ENCODE measurements around the gene ARL4A. TPM values are rescaled to one million over a fixed set of nuclear protein-coding genes. Genes with fewer than 3 reads are reported as not detected.

ARL4A gene
- total and polyA plus RNA-seq, 9 of the 15 experiments (the other 6 are each of a cell fraction or from before 2014, with no cell fraction given), result 118 to 688 (median 172) TPM

DNA sequence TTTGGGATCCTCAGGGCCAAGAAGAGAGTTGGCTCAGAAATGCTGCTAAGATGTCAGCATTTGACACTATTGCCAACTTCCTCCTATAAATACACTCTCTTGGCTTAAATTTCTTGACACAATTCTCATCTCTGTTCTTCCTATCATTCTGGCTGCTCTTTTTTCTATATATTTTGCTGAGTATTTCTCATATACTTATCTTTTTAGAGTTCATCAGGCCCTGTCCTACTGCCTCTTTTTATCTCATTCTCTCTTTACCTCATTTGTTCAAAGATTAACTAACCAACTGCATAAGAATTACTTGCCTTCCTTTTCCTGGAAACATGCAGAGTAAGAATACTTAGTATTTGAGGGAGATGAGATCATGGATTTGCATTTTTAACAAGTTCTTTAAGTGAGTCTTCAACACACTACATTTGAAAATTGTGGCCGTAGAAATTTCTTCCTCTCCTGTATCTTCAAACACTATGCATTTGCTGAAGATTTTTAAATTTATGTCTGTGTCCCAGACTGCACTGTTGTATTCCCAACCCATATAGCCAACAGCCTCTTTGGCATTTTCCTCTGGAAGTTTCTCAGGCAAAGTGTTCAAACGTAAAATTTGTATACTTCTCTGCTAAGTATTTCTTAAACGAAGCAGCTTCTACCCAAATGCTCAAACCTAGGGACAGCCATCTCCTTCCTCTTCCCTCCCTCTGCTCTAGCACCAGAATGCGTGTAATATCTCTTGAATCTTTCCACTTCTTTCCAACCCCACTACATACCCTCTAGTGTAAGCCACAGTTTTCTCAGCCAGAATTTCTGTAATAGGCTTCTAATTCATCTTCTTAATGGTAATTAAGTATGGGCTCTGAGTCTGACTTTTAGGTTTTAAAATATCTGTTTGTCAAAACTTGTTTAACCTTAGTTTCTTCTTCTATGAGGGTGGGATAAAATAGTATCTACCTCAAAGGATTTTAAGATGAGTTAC lies 35.5 kb downstream of the ARL4A start (continued):
- TF ChIP-seq JUN (IDR thresholded peaks at IDR 0.05; ENCODE audit: borderline replicate concordance, low read depth, low read length) (no peak), JUN (CRISPR knock-in tag; IDR thresholded peaks at IDR 0.05; ENCODE audit: borderline replicate concordance) (no peak), ZNF175 (CRISPR knock-in tag; IDR thresholded peaks at IDR 0.05; ENCODE audit: low read depth) (peak; percentile 7), NFE2 (IDR thresholded peaks at IDR 0.05; ENCODE audit: low read depth) (peak; percentile 56), EP400 (IDR thresholded peaks at IDR 0.05) (peak; percentile 50), KLF6 (CRISPR knock-in tag; IDR thresholded peaks at IDR 0.05; ENCODE audit: borderline replicate concordance) (peak; percentile 15; the same call in 1 of the 2 replicates), STAT5A (IDR thresholded peaks at IDR 0.05; ENCODE audit: borderline replicate concordance, low read length) (peak; percentile 87), ZNF197 (CRISPR knock-in tag; IDR thresholded peaks at IDR 0.05; ENCODE audit: low read depth) (peak; percentile 67; the same call in 1 of the 2 replicates), FOXM1 (IDR thresholded peaks at IDR 0.05; ENCODE audit: low read depth) (peak; percentile 29; the same call in 1 of the 2 replicates), FOXM1 (CRISPR knock-in tag; IDR thresholded peaks at IDR 0.05; ENCODE audit: low read depth) (no peak), EP300 (IDR thresholded peaks at IDR 0.05; ENCODE audit: low read length) (peak; percentile 94)
- TF ChIP-seq, protein P1, sequence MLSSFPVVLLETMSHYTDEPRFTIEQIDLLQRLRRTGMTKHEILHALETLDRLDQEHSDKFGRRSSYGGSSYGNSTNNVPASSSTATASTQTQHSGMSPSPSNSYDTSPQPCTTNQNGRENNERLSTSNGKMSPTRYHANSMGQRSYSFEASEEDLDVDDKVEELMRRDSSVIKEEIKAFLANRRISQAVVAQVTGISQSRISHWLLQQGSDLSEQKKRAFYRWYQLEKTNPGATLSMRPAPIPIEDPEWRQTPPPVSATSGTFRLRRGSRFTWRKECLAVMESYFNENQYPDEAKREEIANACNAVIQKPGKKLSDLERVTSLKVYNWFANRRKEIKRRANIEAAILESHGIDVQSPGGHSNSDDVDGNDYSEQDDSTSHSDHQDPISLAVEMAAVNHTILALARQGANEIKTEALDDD (IDR thresholded peaks at IDR 0.05), result peak; percentile 73
- TF ChIP-seq, protein P2, sequence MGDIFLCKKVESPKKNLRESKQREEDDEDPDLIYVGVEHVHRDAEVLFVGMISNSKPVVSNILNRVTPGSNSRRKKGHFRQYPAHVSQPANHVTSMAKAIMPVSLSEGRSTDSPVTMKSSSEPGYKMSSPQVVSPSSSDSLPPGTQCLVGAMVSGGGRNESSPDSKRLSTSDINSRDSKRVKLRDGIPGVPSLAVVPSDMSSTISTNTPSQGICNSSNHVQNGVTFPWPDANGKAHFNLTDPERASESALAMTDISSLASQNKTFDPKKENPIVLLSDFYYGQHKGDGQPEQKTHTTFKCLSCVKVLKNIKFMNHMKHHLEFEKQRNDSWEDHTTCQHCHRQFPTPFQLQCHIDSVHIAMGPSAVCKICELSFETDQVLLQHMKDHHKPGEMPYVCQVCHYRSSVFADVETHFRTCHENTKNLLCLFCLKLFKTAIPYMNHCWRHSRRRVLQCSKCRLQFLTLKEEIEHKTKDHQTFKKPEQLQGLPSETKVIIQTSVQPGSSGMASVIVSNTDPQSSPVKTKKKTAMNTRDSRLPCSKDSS (IDR thresholded peaks at IDR 0.05; ENCODE audit: low read depth, partially characterized antibody), result no peak
- TF ChIP-seq, protein P3, sequence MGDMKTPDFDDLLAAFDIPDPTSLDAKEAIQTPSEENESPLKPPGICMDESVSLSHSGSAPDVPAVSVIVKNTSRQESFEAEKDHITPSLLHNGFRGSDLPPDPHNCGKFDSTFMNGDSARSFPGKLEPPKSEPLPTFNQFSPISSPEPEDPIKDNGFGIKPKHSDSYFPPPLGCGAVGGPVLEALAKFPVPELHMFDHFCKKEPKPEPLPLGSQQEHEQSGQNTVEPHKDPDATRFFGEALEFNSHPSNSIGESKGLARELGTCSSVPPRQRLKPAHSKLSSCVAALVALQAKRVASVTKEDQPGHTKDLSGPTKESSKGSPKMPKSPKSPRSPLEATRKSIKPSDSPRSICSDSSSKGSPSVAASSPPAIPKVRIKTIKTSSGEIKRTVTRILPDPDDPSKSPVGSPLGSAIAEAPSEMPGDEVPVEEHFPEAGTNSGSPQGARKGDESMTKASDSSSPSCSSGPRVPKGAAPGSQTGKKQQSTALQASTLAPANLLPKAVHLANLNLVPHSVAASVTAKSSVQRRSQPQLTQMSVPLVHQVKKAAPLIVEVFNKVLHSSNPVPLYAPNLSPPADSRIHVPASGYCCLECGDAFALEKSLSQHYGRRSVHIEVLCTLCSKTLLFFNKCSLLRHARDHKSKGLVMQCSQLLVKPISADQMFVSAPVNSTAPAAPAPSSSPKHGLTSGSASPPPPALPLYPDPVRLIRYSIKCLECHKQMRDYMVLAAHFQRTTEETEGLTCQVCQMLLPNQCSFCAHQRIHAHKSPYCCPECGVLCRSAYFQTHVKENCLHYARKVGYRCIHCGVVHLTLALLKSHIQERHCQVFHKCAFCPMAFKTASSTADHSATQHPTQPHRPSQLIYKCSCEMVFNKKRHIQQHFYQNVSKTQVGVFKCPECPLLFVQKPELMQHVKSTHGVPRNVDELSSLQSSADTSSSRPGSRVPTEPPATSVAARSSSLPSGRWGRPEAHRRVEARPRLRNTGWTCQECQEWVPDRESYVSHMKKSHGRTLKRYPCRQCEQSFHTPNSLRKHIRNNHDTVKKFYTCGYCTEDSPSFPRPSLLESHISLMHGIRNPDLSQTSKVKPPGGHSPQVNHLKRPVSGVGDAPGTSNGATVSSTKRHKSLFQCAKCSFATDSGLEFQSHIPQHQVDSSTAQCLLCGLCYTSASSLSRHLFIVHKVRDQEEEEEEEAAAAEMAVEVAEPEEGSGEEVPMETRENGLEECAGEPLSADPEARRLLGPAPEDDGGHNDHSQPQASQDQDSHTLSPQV (IDR thresholded peaks at IDR 0.05), result peak; percentile 86
- TF ChIP-seq, protein P4, sequence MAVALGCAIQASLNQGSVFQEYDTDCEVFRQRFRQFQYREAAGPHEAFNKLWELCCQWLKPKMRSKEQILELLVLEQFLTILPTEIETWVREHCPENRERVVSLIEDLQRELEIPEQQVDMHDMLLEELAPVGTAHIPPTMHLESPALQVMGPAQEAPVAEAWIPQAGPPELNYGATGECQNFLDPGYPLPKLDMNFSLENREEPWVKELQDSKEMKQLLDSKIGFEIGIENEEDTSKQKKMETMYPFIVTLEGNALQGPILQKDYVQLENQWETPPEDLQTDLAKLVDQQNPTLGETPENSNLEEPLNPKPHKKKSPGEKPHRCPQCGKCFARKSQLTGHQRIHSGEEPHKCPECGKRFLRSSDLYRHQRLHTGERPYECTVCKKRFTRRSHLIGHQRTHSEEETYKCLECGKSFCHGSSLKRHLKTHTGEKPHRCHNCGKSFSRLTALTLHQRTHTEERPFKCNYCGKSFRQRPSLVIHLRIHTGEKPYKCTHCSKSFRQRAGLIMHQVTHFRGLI (CRISPR knock-in tag; IDR thresholded peaks at IDR 0.05), result 0 out of 2 replicates have a peak, but pooled peaks have one; percentile 53
- TF ChIP-seq, protein P5, sequence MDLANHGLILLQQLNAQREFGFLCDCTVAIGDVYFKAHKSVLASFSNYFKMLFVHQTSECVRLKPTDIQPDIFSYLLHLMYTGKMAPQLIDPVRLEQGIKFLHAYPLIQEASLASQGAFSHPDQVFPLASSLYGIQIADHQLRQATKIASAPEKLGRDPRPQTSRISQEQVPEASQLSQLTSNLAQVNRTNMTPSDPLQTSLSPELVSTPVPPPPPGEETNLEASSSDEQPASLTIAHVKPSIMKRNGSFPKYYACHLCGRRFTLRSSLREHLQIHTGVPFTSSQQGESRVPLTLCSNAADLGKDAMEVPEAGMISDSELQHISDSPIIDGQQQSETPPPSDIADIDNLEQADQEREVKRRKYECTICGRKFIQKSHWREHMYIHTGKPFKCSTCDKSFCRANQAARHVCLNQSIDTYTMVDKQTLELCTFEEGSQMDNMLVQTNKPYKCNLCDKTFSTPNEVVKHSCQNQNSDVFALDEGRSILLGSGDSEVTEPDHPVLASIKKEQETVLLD (IDR thresholded peaks at IDR 0.05), result peak; percentile 57; the same call in 1 of the 2 replicates
